SK-N-SH (cell line): ENCODE data around the gene PSMD6. TPM values are rescaled to one million over a fixed set of nuclear protein-coding genes. Genes with fewer than 3 reads are reported as not detected.

Experiments used
- CTCF ChIA-PET: fragments of 300-600, 350-600 bp; formaldehyde crosslinking; extraction: SDS; loops from one replicate; lab custom pipeline; 2021; lab: Yijun Ruan, JAX
- POLR2A ChIA-PET: fragments of 350-600 bp; sonication (Branson Sonifier 250); formaldehyde crosslinking; extraction: SDS; loops from one replicate; lab custom pipeline; 2020; ENCODE audit warnings: antibody characterized with exemption, inconsistent platforms; lab: Yijun Ruan, JAX
- DNase-seq: peaks from one replicate; pipeline ENCODE4 v3.0.0; 2012
- H2AFZ ChIP-seq: fragments of 200-600 bp; sonication (generic); 2 replicates; pipeline ENCODE4 v1.8.1; 2016; ENCODE audit warnings: antibody characterized with exemption, mild to moderate bottlenecking, low read depth
- H3F3A ChIP-seq: fragments of 200-600 bp; sonication (generic); replicated peaks from 2 replicates; pipeline ENCODE3; 2016; ENCODE audit warnings: antibody characterized with exemption, mild to moderate bottlenecking; ENCODE audit not compliant: insufficient read depth
- H3K27ac ChIP-seq, 2 experiments: fragments of 200-500 bp in 1 of 2; fragments of 200-600 bp in 1 of 2; sonication (Bioruptor generic) in 1 of 2; sonication (generic), shearing (Covaris generic) in 1 of 2; 2 replicates each; pipeline versions ENCODE4 v1.5.1 to v1.6.1; 2014 to 2016; ENCODE audit warnings: low read depth in 2 of 2, inconsistent platforms in 1 of 2, low read length in 1 of 2, mild to moderate bottlenecking in 1 of 2, mixed read lengths in 1 of 2
- H3K27me3 ChIP-seq: fragments of 200-600 bp; sonication (generic), shearing (Covaris generic); 2 replicates; pipeline ENCODE4 v1.6.1; 2016; ENCODE audit warnings: mixed run types; ENCODE audit not compliant: insufficient read depth
- H3K36me3 ChIP-seq, 2 experiments: fragments of 200-500 bp in 1 of 2; fragments of 200-600 bp in 1 of 2; sonication (Bioruptor generic) in 1 of 2; sonication (generic) in 1 of 2; replicated peaks in 1 of 2; 2 replicates each; pipeline versions ENCODE3 to v1.5.1; 2014 to 2016; ENCODE audit warnings: low read length in 1 of 2, mild to moderate bottlenecking in 1 of 2; ENCODE audit not compliant: insufficient read depth in 2 of 2, control insufficient read depth in 1 of 2
- H3K4me1 ChIP-seq, 2 experiments: fragments of 200-500 bp in 1 of 2; fragments of 200-600 bp in 1 of 2; sonication (Bioruptor generic) in 1 of 2; sonication (generic), shearing (Covaris generic) in 1 of 2; 2 replicates each; pipeline versions ENCODE4 v1.5.1 to v1.6.1; 2014 to 2016; ENCODE audit warnings: low read depth in 1 of 2, low read length in 1 of 2, mixed run types in 1 of 2; ENCODE audit not compliant: insufficient read depth in 2 of 2, control insufficient read depth in 1 of 2
- H3K4me2 ChIP-seq: fragments of 200-600 bp; sonication (generic), shearing (Covaris generic); 2 replicates; pipeline ENCODE4 v1.6.1; 2017; ENCODE audit warnings: mixed run types
- H3K4me3 ChIP-seq, 2 experiments: fragments of 200-500 bp in 1 of 2; fragments of 200-600 bp in 1 of 2; sonication (Bioruptor generic) in 1 of 2; sonication (generic), shearing (Covaris generic) in 1 of 2; 2 replicates each; pipeline versions ENCODE4 v1.5.1 to v1.8.1; 2014 to 2016; ENCODE audit warnings: low read depth in 2 of 2, inconsistent platforms in 1 of 2, low read length in 1 of 2, mild to moderate bottlenecking in 1 of 2, mixed read lengths in 1 of 2, moderate library complexity in 1 of 2
- H3K79me2 ChIP-seq: fragments of 200-600 bp; sonication (generic); 2 replicates; pipeline ENCODE4 v1.8.1; 2017; ENCODE audit warnings: mild to moderate bottlenecking; ENCODE audit not compliant: insufficient read depth
- H3K9ac ChIP-seq: fragments of 200-600 bp; sonication (generic); 2 replicates; pipeline ENCODE4 v1.6.1; 2017; ENCODE audit warnings: mixed run types
- H3K9me2 ChIP-seq: fragments of 200-600 bp; sonication (generic); 2 replicates; pipeline ENCODE4 v1.6.1; 2017; ENCODE audit warnings: mixed run types
- H3K9me3 ChIP-seq: fragments of 200-600 bp; sonication (generic); 2 replicates; pipeline ENCODE4 v1.6.1; 2017; ENCODE audit warnings: mixed run types, mild to moderate bottlenecking, moderate library complexity
- H4K20me1 ChIP-seq: fragments of 200-600 bp; sonication (generic); 2 replicates; pipeline ENCODE4 v1.6.1; 2017; ENCODE audit warnings: mild to moderate bottlenecking, mixed run types; ENCODE audit not compliant: insufficient read depth
- ELF1 ChIP-seq: IDR thresholded peaks from 2 replicates; pipeline ENCODE4 v1.4.0; 2012
- FOSL2 ChIP-seq: IDR thresholded peaks from 2 replicates; pipeline ENCODE4 v1.4.0; 2012; ENCODE audit warnings: low read depth, mild to moderate bottlenecking, moderate library complexity, borderline replicate concordance
- FOXM1 ChIP-seq: IDR thresholded peaks from 2 replicates; pipeline ENCODE4 v1.4.0; 2012; ENCODE audit warnings: low read depth, mild to moderate bottlenecking
- IRF3 ChIP-seq: fragments of 150-350 bp; IDR thresholded peaks from 2 replicates; pipeline ENCODE4 v1.6.1; 2016; ENCODE audit warnings: mild to moderate bottlenecking, low read depth, low read length
- JUND ChIP-seq: IDR thresholded peaks from 2 replicates; pipeline ENCODE4 v1.4.0; 2012
- MEF2A ChIP-seq: IDR thresholded peaks from 2 replicates; pipeline ENCODE4 v1.4.0; 2012; ENCODE audit warnings: low read depth, borderline replicate concordance
- POLR2AphosphoS5 ChIP-seq: IDR thresholded peaks from 2 replicates; pipeline ENCODE4 v1.6.1; 2012; ENCODE audit warnings: low read depth, low read length
- RCOR1 ChIP-seq: fragments of 150-350 bp; IDR thresholded peaks from 2 replicates; pipeline ENCODE4 v1.6.1; 2017; ENCODE audit warnings: antibody characterized with exemption, low read length
- RXRA ChIP-seq: IDR thresholded peaks from 2 replicates; pipeline ENCODE4 v1.4.0; 2012; ENCODE audit warnings: low read depth, mild to moderate bottlenecking, borderline replicate concordance
- SIN3A ChIP-seq: IDR thresholded peaks from 2 replicates; pipeline ENCODE4 v1.6.1; 2012; ENCODE audit warnings: low read depth, mild to moderate bottlenecking, low read length, moderate library complexity, borderline replicate concordance
- TEAD4 ChIP-seq: IDR thresholded peaks from 2 replicates; pipeline ENCODE4 v1.4.0; 2012; ENCODE audit warnings: mild to moderate bottlenecking, borderline replicate concordance; ENCODE audit not compliant: insufficient read depth
- YY1 ChIP-seq: IDR thresholded peaks from 2 replicates; pipeline ENCODE4 v1.4.0; 2012; ENCODE audit warnings: low read depth, mild to moderate bottlenecking
- WGBS: methylation state at CpG from one replicate; pipeline ENCODE4 v1.1.6; 2017; ENCODE audit warnings: low lambda C conversion rate; 5-methylcytosine and 5-hydroxymethylcytosine counted together
- polyA plus RNA-seq, 3 experiments: library from polyadenylated mRNA; depleted of rRNA; stranded (reverse); fragments of >200 nt; gene quantifications; 2 replicates each; pipeline ENCODE4 v1.2.3, GENCODE V29; 2012
- TF ChIP-seq, protein P1 (sequence below): IDR thresholded peaks from 2 replicates; pipeline ENCODE4 v1.6.1; 2012; ENCODE audit warnings: mild to moderate bottlenecking, low read depth, low read length, moderate library complexity
- TF ChIP-seq, protein P2 (sequence below): IDR thresholded peaks from 2 replicates; pipeline ENCODE4 v1.4.0; 2012; ENCODE audit warnings: low read depth
- TF ChIP-seq, protein P3 (sequence below): IDR thresholded peaks from 2 replicates; pipeline ENCODE4 v1.4.0; 2012; ENCODE audit warnings: low read depth, borderline replicate concordance
- TF ChIP-seq, protein P4 (sequence below): IDR thresholded peaks from 2 replicates; pipeline ENCODE4 v1.4.0; 2012; ENCODE audit warnings: low read depth, borderline replicate concordance

The PSMD6 gene
- polyA plus RNA-seq, 1 of the 3 experiments (the other 2 are of a cell fraction) = 90.3 TPM

- H3F3A ChIP-seq = no peaks in the 10 kb centered on the region
- no peak overlapping the region for H3K27ac ChIP-seq
- H3K9me2 ChIP-seq = no peaks in the 10 kb centered on the region
- no peak for DNase-seq
- H3K9me3 ChIP-seq = no peaks in the 10 kb centered on the region
- CTCF ChIA-PET = interaction anchor here (0.7 to 0.9 kb wide), 2 partner anchors 10 to 32 kb away, joined by 3 read pairs; no protein-coding TSS in a partner anchor
- no peak overlapping the region for H3K9ac ChIP-seq
- H2AFZ ChIP-seq = no peak overlapping the region
- POLR2A ChIA-PET = no interaction called here
- H3K4me1 ChIP-seq = peaks cover 6 to 9% of the 10 kb centered on the region in 2 experiments; a peak in 3 of 4 replicates
- TF ChIP-seq JUND = no peak
- TF ChIP-seq, protein P1, sequence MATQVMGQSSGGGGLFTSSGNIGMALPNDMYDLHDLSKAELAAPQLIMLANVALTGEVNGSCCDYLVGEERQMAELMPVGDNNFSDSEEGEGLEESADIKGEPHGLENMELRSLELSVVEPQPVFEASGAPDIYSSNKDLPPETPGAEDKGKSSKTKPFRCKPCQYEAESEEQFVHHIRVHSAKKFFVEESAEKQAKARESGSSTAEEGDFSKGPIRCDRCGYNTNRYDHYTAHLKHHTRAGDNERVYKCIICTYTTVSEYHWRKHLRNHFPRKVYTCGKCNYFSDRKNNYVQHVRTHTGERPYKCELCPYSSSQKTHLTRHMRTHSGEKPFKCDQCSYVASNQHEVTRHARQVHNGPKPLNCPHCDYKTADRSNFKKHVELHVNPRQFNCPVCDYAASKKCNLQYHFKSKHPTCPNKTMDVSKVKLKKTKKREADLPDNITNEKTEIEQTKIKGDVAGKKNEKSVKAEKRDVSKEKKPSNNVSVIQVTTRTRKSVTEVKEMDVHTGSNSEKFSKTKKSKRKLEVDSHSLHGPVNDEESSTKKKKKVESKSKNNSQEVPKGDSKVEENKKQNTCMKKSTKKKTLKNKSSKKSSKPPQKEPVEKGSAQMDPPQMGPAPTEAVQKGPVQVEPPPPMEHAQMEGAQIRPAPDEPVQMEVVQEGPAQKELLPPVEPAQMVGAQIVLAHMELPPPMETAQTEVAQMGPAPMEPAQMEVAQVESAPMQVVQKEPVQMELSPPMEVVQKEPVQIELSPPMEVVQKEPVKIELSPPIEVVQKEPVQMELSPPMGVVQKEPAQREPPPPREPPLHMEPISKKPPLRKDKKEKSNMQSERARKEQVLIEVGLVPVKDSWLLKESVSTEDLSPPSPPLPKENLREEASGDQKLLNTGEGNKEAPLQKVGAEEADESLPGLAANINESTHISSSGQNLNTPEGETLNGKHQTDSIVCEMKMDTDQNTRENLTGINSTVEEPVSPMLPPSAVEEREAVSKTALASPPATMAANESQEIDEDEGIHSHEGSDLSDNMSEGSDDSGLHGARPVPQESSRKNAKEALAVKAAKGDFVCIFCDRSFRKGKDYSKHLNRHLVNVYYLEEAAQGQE = no peak
- no peak for TF ChIP-seq MEF2A
- no peak for TF ChIP-seq POLR2AphosphoS5
- TF ChIP-seq RXRA = no peak
- TF ChIP-seq SIN3A = no peak
- no peak for TF ChIP-seq YY1
- no peak for TF ChIP-seq ELF1
- no peak for TF ChIP-seq IRF3
- TF ChIP-seq FOSL2 = no peak
- TF ChIP-seq TEAD4 = no peak
- no peak for TF ChIP-seq RCOR1
- TF ChIP-seq FOXM1 = no peak
- TF ChIP-seq, protein P2, sequence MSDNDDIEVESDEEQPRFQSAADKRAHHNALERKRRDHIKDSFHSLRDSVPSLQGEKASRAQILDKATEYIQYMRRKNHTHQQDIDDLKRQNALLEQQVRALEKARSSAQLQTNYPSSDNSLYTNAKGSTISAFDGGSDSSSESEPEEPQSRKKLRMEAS = no peak
- TF ChIP-seq, protein P3, sequence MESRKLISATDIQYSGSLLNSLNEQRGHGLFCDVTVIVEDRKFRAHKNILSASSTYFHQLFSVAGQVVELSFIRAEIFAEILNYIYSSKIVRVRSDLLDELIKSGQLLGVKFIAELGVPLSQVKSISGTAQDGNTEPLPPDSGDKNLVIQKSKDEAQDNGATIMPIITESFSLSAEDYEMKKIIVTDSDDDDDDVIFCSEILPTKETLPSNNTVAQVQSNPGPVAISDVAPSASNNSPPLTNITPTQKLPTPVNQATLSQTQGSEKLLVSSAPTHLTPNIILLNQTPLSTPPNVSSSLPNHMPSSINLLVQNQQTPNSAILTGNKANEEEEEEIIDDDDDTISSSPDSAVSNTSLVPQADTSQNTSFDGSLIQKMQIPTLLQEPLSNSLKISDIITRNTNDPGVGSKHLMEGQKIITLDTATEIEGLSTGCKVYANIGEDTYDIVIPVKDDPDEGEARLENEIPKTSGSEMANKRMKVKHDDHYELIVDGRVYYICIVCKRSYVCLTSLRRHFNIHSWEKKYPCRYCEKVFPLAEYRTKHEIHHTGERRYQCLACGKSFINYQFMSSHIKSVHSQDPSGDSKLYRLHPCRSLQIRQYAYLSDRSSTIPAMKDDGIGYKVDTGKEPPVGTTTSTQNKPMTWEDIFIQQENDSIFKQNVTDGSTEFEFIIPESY = no peak
- TF ChIP-seq, protein P4, sequence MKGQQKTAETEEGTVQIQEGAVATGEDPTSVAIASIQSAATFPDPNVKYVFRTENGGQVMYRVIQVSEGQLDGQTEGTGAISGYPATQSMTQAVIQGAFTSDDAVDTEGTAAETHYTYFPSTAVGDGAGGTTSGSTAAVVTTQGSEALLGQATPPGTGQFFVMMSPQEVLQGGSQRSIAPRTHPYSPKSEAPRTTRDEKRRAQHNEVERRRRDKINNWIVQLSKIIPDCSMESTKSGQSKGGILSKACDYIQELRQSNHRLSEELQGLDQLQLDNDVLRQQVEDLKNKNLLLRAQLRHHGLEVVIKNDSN = no peak
- no peaks in the 10 kb centered on the region for H3K36me3 ChIP-seq
- H3K4me3 ChIP-seq = no peak overlapping the region
- 89% methylated on average over 5 of the region's 5 CpGs for WGBS
- no peaks in the 10 kb centered on the region for H4K20me1 ChIP-seq
- H3K79me2 ChIP-seq = no peaks in the 10 kb centered on the region
- no peaks in the 10 kb centered on the region for H3K27me3 ChIP-seq
- no peak overlapping the region for H3K4me2 ChIP-seq
Observed at GRCh38 chr3:64063207-64063982, 40.1 kb upstream of the PSMD6 start.
